Omental fat pad (tissue), 4 donors: Measurements from ENCODE around the gene CD4. TPM values are rescaled to one million over a fixed set of nuclear protein-coding genes. Genes with fewer than 3 reads are reported as not detected.
A peak's percentile ranks its signal among the peaks of the same experiment; 100 is the strongest.

Experiments
- ATAC-seq: fragments of 150-250 bp; one replicate; pipeline ENCODE4 v1.9.1; 2016; ENCODE audit warnings: mild to moderate bottlenecking, moderate library complexity; ENCODE audit not compliant: low FRiP score
- DNase-seq: peaks from one replicate; pipeline ENCODE4 v3.0.0-alpha.2; 2019; ENCODE audit warnings: low spot score
- CTCF ChIP-seq, 3 donors: fragments of 450-650 bp; IDR thresholded peaks; one replicate each; pipeline ENCODE4 v1.5.1; 2016 to 2017; ENCODE audit warnings: antibody characterized with exemption in 3 of 3, mild to moderate bottlenecking in 3 of 3, moderate library complexity in 2 of 3
- total RNA-seq, 4 donors: library from RNA; depleted of rRNA; stranded (reverse); fragments of >200 nt; gene quantifications; one replicate each; pipeline ENCODE4 v1.1.0, GENCODE V29; 2016

The CD4 gene
- total RNA-seq, 4 donors from 2014 or later, result 19.7 to 26.5 (median 21.8) TPM

GRCh38 chr12:6765634-6766581 is 23.4 kb upstream of the CD4 start, which contains the start of gene PTMS:
Gene PTMS, plus strand, starts transcription at chr12:6766363. Its CDS starts 343 bp downstream, at chr12:6766706.
- peak; percentile 73 for ATAC-seq
- TF ChIP-seq CTCF (IDR thresholded peaks at IDR 0.05), result no peak
- no peak for DNase-seq

GRCh38 chr12:6766651-6767349 is 22.5 kb upstream of the CD4 start:
- DNase-seq (no peak), ATAC-seq (peak; percentile 62)
- TF ChIP-seq CTCF (IDR thresholded peaks at IDR 0.05), result no peak

GRCh38 chr12:6767353-6768319 is 21.7 kb upstream of the CD4 start:
- ATAC-seq (no peak), DNase-seq (no peak)
- TF ChIP-seq CTCF (IDR thresholded peaks at IDR 0.05), result no peak

- no peak for TF ChIP-seq CTCF (IDR thresholded peaks at IDR 0.05)
- DNase-seq, result no peak
- ATAC-seq, result no peak
Observed at GRCh38 chr12:6768437-6768914, 20.9 kb upstream of the CD4 start.

- no peak for TF ChIP-seq CTCF (IDR thresholded peaks at IDR 0.05)
- ATAC-seq (no peak), DNase-seq (no peak)
Observed at GRCh38 chr12:6768990-6769389, 20.3 kb upstream of the CD4 start.

- no peak for TF ChIP-seq CTCF (IDR thresholded peaks at IDR 0.05)
- no peak for ATAC-seq
- DNase-seq, result no peak
Observed at GRCh38 chr12:6769666-6770065, 19.7 kb upstream of the CD4 start.
